ENCODE measurements around the gene HLA-DOB. TPM values are rescaled to one million over a fixed set of nuclear protein-coding genes. Genes with fewer than 3 reads are reported as not detected.

The HLA-DOB gene
- total and polyA plus RNA-seq, 10 of the 15 experiments (the other 5 are each of a cell fraction or from before 2014, with no cell fraction given) = 27.4 to 79.1 (median 37.0) TPM

- TF ChIP-seq SMARCA5 (IDR thresholded peaks at IDR 0.05) = peak; percentile 95; the same call in 1 of the 2 replicates
- no peak; the same call in 1 of the 2 replicates for TF ChIP-seq ZNF384 (IDR thresholded peaks at IDR 0.05; ENCODE audit: borderline replicate concordance, low read depth, low read length)
- peak; percentile 85 for TF ChIP-seq YY1 (IDR thresholded peaks at IDR 0.05; ENCODE audit: low read depth, low read length)
- TF ChIP-seq, protein P1, sequence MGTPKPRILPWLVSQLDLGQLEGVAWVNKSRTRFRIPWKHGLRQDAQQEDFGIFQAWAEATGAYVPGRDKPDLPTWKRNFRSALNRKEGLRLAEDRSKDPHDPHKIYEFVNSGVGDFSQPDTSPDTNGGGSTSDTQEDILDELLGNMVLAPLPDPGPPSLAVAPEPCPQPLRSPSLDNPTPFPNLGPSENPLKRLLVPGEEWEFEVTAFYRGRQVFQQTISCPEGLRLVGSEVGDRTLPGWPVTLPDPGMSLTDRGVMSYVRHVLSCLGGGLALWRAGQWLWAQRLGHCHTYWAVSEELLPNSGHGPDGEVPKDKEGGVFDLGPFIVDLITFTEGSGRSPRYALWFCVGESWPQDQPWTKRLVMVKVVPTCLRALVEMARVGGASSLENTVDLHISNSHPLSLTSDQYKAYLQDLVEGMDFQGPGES (IDR thresholded peaks at IDR 0.05) = no peak
- TF ChIP-seq RAD21 (IDR thresholded peaks at IDR 0.05; ENCODE audit: insufficient read depth, low read depth, low read length) = peak; percentile 98
- TF ChIP-seq MLLT1 (IDR thresholded peaks at IDR 0.05) = no peak
- no peak for TF ChIP-seq IRF5 (IDR thresholded peaks at IDR 0.05; ENCODE audit: borderline replicate concordance)
- TF ChIP-seq, protein P2, sequence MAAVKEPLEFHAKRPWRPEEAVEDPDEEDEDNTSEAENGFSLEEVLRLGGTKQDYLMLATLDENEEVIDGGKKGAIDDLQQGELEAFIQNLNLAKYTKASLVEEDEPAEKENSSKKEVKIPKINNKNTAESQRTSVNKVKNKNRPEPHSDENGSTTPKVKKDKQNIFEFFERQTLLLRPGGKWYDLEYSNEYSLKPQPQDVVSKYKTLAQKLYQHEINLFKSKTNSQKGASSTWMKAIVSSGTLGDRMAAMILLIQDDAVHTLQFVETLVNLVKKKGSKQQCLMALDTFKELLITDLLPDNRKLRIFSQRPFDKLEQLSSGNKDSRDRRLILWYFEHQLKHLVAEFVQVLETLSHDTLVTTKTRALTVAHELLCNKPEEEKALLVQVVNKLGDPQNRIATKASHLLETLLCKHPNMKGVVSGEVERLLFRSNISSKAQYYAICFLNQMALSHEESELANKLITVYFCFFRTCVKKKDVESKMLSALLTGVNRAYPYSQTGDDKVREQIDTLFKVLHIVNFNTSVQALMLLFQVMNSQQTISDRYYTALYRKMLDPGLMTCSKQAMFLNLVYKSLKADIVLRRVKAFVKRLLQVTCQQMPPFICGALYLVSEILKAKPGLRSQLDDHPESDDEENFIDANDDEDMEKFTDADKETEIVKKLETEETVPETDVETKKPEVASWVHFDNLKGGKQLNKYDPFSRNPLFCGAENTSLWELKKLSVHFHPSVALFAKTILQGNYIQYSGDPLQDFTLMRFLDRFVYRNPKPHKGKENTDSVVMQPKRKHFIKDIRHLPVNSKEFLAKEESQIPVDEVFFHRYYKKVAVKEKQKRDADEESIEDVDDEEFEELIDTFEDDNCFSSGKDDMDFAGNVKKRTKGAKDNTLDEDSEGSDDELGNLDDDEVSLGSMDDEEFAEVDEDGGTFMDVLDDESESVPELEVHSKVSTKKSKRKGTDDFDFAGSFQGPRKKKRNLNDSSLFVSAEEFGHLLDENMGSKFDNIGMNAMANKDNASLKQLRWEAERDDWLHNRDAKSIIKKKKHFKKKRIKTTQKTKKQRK (IDR thresholded peaks at IDR 0.05; ENCODE audit: low read depth, low read length) = no peak
- TF ChIP-seq KDM1A (IDR thresholded peaks at IDR 0.05; ENCODE audit: borderline replicate concordance) = no peak
- TF ChIP-seq BACH1 (IDR thresholded peaks at IDR 0.05; ENCODE audit: borderline replicate concordance) = peak; percentile 77
- TF ChIP-seq MEF2A (IDR thresholded peaks at IDR 0.05; ENCODE audit: insufficient read depth, low read depth, low read length) = 0 out of 2 replicates have a peak, but pooled peaks have one; percentile 29
- TF ChIP-seq CHD1 (IDR thresholded peaks at IDR 0.05; ENCODE audit: low read depth, low read length) = no peak
- no peak for TF ChIP-seq MEF2B (IDR thresholded peaks at IDR 0.05; ENCODE audit: partially characterized antibody, poor library complexity, severe bottlenecking)
- TF ChIP-seq PAX8 (IDR thresholded peaks at IDR 0.05) = no peak
- TF ChIP-seq ESRRA (IDR thresholded peaks at IDR 0.05; ENCODE audit: low read length) = no peak
- TF ChIP-seq, protein P3, sequence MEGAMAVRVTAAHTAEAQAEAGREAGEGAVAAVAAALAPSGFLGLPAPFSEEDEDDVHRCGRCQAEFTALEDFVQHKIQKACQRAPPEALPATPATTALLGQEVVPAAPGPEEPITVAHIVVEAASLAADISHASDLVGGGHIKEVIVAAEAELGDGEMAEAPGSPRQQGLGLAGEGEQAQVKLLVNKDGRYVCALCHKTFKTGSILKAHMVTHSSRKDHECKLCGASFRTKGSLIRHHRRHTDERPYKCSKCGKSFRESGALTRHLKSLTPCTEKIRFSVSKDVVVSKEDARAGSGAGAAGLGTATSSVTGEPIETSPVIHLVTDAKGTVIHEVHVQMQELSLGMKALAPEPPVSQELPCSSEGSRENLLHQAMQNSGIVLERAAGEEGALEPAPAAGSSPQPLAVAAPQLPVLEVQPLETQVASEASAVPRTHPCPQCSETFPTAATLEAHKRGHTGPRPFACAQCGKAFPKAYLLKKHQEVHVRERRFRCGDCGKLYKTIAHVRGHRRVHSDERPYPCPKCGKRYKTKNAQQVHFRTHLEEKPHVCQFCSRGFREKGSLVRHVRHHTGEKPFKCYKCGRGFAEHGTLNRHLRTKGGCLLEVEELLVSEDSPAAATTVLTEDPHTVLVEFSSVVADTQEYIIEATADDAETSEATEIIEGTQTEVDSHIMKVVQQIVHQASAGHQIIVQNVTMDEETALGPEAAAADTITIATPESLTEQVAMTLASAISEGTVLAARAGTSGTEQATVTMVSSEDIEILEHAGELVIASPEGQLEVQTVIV (IDR thresholded peaks at IDR 0.05; ENCODE audit: borderline replicate concordance, partially characterized antibody) = no peak
- TF ChIP-seq BCL11A (IDR thresholded peaks at IDR 0.05; ENCODE audit: low read depth, low read length) = no peak
- peak; percentile 46 to 64 for TF ChIP-seq BHLHE40 (IDR thresholded peaks at IDR 0.05; ENCODE audit: borderline replicate concordance in 1 of 2, low read depth in 2 of 2, low read length in 1 of 2)
- TF ChIP-seq CBFB (IDR thresholded peaks at IDR 0.05; ENCODE audit: low read depth) = peak; percentile 55; the same call in 1 of the 2 replicates
These were observed 21.5 kb upstream of the HLA-DOB start, which contains the start of gene TAP2 (continued) for GRCh38 chr6:32838114-32838958.

All from GM12878 (cell line).